Motor neuron (in vitro differentiated cells): ENCODE measurements around the gene FLVCR1. TPM values are rescaled to one million over a fixed set of nuclear protein-coding genes. Genes with fewer than 3 reads are reported as not detected.

Experiments
- ATAC-seq, 8 experiments: fragments of 200-7000 bp; cut with Tn5 transposase; replicated peaks in 6 of 8; 2 replicates each; pipeline ENCODE4 v1.8.0; 2021; ENCODE audit warnings: mild to moderate bottlenecking in 8 of 8, moderate library complexity in 8 of 8
- H3K27ac ChIP-seq, 2 donors: fragments of 250-450 bp; sonication (Bioruptor Pico); 2 replicates each; pipeline ENCODE4 v1.9.0; 2021; ENCODE audit warnings: antibody characterized with exemption in 2 of 2, mild to moderate bottlenecking in 2 of 2, moderate library complexity in 1 of 2
- H3K4me1 ChIP-seq, 2 donors: fragments of 250-450 bp; sonication (Bioruptor Pico); replicated peaks in 1 of 2; 2 replicates each; pipeline ENCODE4 v1.6.1; 2021; ENCODE audit warnings: antibody characterized with exemption in 2 of 2, mild to moderate bottlenecking in 2 of 2, moderate library complexity in 1 of 2
- H3K4me3 ChIP-seq, 5 donors: fragments of 250-450 bp; sonication (Bioruptor Pico); 2 replicates each; pipeline ENCODE4 v1.9.0; 2021; ENCODE audit warnings: antibody characterized with exemption in 5 of 5, mild to moderate bottlenecking in 5 of 5, moderate library complexity in 4 of 5
- WGBS, 10 experiments: fragments of 450-650 bp; shearing (Covaris generic); methylation state at CpG; one replicate each; pipeline ENCODE4 v1.0.0; 2022; 5-methylcytosine and 5-hydroxymethylcytosine counted together
- in situ Hi-C, 9 experiments: fragments of 400-800 bp; cut with MboI; loops; one replicate each; pipeline ENCODE4 v1.15.0; 2021; ENCODE audit warnings: low sequenced_read_pairs in 9 of 9, low pct_unique_long_range_greater_than_20kb in 2 of 9; ENCODE audit not compliant: unreplicated experiment in 9 of 9
- total RNA-seq, 8 experiments: library from RNA; unstranded; fragments of 300-600 nt; gene quantifications; 2 replicates each; pipeline versions ENCODE4 v1.2.3 to v1.2.4, GENCODE V29; 2022

Gene FLVCR1
- total RNA-seq, 8 experiments from 2014 or later, result 3.1 to 35.7 (median 15.6) TPM

DNA sequence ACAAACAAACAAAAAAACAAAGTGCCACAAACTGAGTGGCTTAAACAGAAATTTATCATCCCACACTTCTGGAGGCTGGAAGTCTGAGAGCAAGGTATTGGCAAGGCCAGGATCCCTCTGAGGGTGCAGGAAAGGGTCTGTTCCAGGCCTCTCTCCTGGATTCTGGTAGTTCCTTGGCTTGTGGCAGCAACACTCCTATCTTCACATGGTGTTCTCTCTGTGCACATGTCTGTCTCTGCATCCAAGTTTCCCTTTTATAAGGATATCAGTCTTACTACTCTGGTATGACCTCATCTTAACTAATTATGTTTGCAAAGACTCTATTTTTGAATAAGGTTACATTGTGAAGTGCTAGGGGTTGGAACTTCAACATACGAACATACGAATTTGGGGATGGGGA lies 87.0 kb downstream of the FLVCR1 start:
- H3K4me1 ChIP-seq, result peaks cover 0 to 4% of the 10 kb centered on the region in 2 donors
- ATAC-seq, result no peak
- in situ Hi-C loops, result no loop called here
- no peak overlapping the region for H3K27ac ChIP-seq
- WGBS, 10 experiments, result 6 to 100% (median 88%) methylated on average over 2 of the region's 2 CpGs; no CpG with 5 or more reads in 4 of the 10 experiments
- H3K4me3 ChIP-seq, result no peak overlapping the region

DNA sequence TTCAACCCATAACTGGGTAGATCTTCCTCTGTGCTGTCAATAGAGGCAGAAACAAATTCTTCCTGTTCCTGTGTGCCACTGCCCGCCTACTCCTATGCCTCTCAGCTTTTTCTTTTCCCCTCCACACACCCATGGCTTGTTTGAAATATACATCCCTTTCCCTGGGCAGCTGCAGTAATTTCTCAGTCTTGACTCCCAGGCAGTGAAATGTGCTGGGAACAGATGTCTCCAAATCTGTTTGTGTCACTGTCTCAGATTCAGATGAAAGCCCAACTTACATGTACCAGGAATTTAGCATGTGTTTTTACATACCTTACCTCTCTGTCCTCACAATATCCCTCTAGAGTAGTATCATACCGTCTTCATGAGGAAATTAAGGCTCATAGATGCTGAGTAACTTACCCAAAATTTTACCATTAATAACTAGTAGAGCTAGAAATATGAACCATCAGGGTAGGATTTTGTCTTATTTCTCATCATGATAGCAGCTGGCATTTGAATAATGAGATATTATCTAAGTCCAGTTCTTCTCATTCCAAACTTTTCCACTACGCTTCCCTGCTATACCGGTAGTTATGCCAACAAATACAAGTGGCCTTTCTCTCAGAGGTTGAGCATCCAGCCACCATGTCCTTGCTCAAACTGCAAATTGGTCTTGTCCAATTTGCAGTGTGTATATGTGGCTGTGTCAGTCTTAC lies 87.5 kb downstream of the FLVCR1 start:
- peaks cover 0 to 4% of the 10 kb centered on the region in 2 donors for H3K4me1 ChIP-seq
- ATAC-seq, result no peak
- in situ Hi-C loops, result no loop called here
- H3K4me3 ChIP-seq, result no peak overlapping the region
- H3K27ac ChIP-seq, result no peak overlapping the region
- 50 to 100% (median 87%) methylated on average over 1 to 4 of the region's 4 CpGs for WGBS, 10 experiments

DNA sequence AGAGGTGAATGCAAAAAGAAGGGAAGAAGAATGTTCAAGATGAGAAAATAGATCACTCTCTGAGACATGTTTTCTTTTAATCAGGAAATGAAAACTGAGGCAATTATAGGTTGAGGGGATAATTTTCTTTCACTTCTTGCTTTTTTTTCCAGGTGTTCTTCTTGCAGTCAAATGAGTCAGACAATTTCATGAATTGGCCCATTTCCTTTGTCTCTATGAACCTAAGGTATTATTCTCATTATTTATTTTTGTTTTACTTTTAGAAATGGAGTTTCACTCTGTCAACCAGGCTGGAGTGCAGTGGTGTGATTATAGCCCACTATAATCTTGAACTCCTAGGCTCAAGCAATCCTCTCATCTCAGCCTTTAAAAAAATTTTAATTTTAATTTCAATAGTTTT lies 88.8 kb downstream of the FLVCR1 start:
- no peak overlapping the region for H3K27ac ChIP-seq
- no peak for ATAC-seq
- in situ Hi-C loops, result no loop called here

More for the DNA sequence above, 88.8 kb downstream of the FLVCR1 start:
- H3K4me1 ChIP-seq, result peaks cover 1 to 6% of the 10 kb centered on the region in 2 donors
- H3K4me3 ChIP-seq, result no peak overlapping the region

Other genes with a start within 250 kb of the FLVCR1 start
- 100 to 1,000 TPM in 1 of 8 experiments, 10 to 100 TPM in 7; 14.5 to 244 (median 28.7) TPM for gene ATF3, start 249.5 kb upstream of the FLVCR1 start, total RNA-seq
- gene BATF3, start 158.4 kb upstream of the FLVCR1 start, total RNA-seq, result 10 to 100 TPM in 1 of 8 experiments, 1 to 10 TPM in 7; 1.8 to 11.6 (median 2.8) TPM
- 10 to 100 TPM; 13.7 to 47.6 (median 35.1) TPM for gene NSL1, start 66.5 kb upstream of the FLVCR1 start, total RNA-seq
- 10 to 100 TPM; 11.6 to 48.9 (median 22.9) TPM for gene TATDN3, start 66.4 kb upstream of the FLVCR1 start, total RNA-seq
- under 1 TPM in 3 of 8 experiments, not detected in 5; 0.54 to 0.81 (median 0.81) TPM for gene SPATA45, start 10.6 kb upstream of the FLVCR1 start, total RNA-seq
- 10 to 100 TPM in 5 of 8 experiments, 1 to 10 TPM in 3; 1.2 to 44.7 (median 22.4) TPM for gene VASH2, start 92.3 kb downstream of the FLVCR1 start, total RNA-seq
- gene ANGEL2, start 157.6 kb downstream of the FLVCR1 start, total RNA-seq, result 10 to 100 TPM; 37.3 to 72.6 (median 42.2) TPM
- 10 to 100 TPM; 25.1 to 51.1 (median 31.1) TPM for gene RPS6KC1, start 193.0 kb downstream of the FLVCR1 start, total RNA-seq